K562 (cell line): ENCODE data around the gene USP9Y. TPM values are rescaled to one million over a fixed set of nuclear protein-coding genes. Genes with fewer than 3 reads are reported as not detected.

Experiments
- ATAC-seq: fragments of 200-7000 bp; cut with Tn5 transposase; 3 replicates; pipeline ENCODE4 v1.9.1; 2020; ENCODE audit warnings: moderate library complexity
- BruUV-seq: library from RNA; stranded (reverse); fragments of 400-500 nt; replicated peaks from 2 replicates; lab custom pipeline; 2021; lab: Mats Ljungman, UMichigan
- CTCF ChIA-PET: fragments of 300-600 bp; formaldehyde crosslinking; extraction: SDS; loops from one replicate; lab custom pipeline; 2021; ENCODE audit warnings: low intra/inter-chr PET ratio; lab: Yijun Ruan, JAX
- POLR2A ChIA-PET: fragments of 300-600, 350-650 bp; sonication (Branson Sonifier 250); formaldehyde crosslinking; extraction: SDS; loops from one replicate; lab custom pipeline; 2021; ENCODE audit warnings: antibody characterized with exemption, inconsistent platforms; lab: Yijun Ruan, JAX
- DNase-seq, 4 experiments: peaks; one replicate each; pipeline versions ENCODE4 v3.0.0 to v3.0.0-alpha.2; 2011 to 2018; ENCODE audit warnings: low spot score in 3 of 4, mixed read lengths in 3 of 4; ENCODE audit errors: extremely low read depth in 1 of 4
- FAIRE-seq: peaks from 2 replicates; lab custom pipeline; 2011; peaks lifted over from hg19 to GRCh38; lab: Jason Lieb, UNC
- H2AFZ ChIP-seq: 2 replicates; pipeline ENCODE4 v1.6.0; 2011; ENCODE audit warnings: low read depth, low read length, control low read depth, inconsistent platforms
- H3K27ac ChIP-seq: fragments of 200-600 bp; 3 replicates; pipeline ENCODE4 v1.8.0; 2011; ENCODE audit warnings: low read depth, mild to moderate bottlenecking, control low read depth, inconsistent platforms, low read length, moderate library complexity, mixed read lengths; ENCODE audit errors: extremely low read depth
- H3K27me3 ChIP-seq, 2 experiments: fragments of 300-600 bp in 1 of 2; 2 replicates in 1 of 2; 3 replicates in 1 of 2; pipeline versions ENCODE4 v1.6.0 to v1.8.0; 2011; ENCODE audit warnings: inconsistent platforms in 2 of 2, low read length in 2 of 2, mild to moderate bottlenecking in 1 of 2, mixed read lengths in 1 of 2, moderate library complexity in 1 of 2; ENCODE audit not compliant: control insufficient read depth in 2 of 2, insufficient read depth in 2 of 2
- H3K36me3 ChIP-seq: fragments of 300-600 bp; 3 replicates; pipeline ENCODE4 v1.8.0; 2011; ENCODE audit warnings: mild to moderate bottlenecking, low read length, inconsistent platforms; ENCODE audit not compliant: control insufficient read depth, insufficient read depth
- H3K4me1 ChIP-seq, 2 experiments: fragments of 200-600 bp in 1 of 2; replicated peaks in 1 of 2; 2 replicates in 1 of 2; 3 replicates in 1 of 2; pipeline versions ENCODE4 v1.5.1 to v1.8.0; 2011; ENCODE audit warnings: inconsistent platforms in 2 of 2, low read length in 2 of 2, mild to moderate bottlenecking in 1 of 2, mixed read lengths in 1 of 2, moderate library complexity in 1 of 2; ENCODE audit not compliant: control insufficient read depth in 2 of 2, insufficient read depth in 2 of 2
- H3K4me2 ChIP-seq: 2 replicates; pipeline ENCODE4 v1.6.1; 2011; ENCODE audit warnings: low read length, control low read depth, inconsistent platforms, mixed read lengths; ENCODE audit not compliant: insufficient read depth
- H3K4me3 ChIP-seq: fragments of 200-600 bp; sonication (generic), shearing (Covaris generic); 2 replicates; pipeline ENCODE4 v1.5.1; 2016; ENCODE audit warnings: control low read depth, inconsistent platforms
- H3K79me2 ChIP-seq: fragments of 200-600 bp; 3 replicates; pipeline ENCODE4 v1.8.0; 2011; ENCODE audit warnings: low read length, inconsistent platforms; ENCODE audit not compliant: control insufficient read depth, insufficient read depth
- H3K9ac ChIP-seq, 2 experiments: 2 replicates each; pipeline versions ENCODE4 v1.6.0 to v1.6.1; 2011; ENCODE audit warnings: low read depth in 2 of 2, low read length in 2 of 2, control low read depth in 1 of 2, inconsistent platforms in 1 of 2, mild to moderate bottlenecking in 1 of 2, mixed read lengths in 1 of 2; ENCODE audit not compliant: insufficient read depth in 1 of 2
- H3K9me1 ChIP-seq: one replicate; pipeline ENCODE4 v1.6.0; 2011; ENCODE audit warnings: inconsistent platforms, mild to moderate bottlenecking, low read length, moderate library complexity; ENCODE audit not compliant: control insufficient read depth, insufficient read depth
- H3K9me3 ChIP-seq: replicated peaks from 2 replicates; pipeline ENCODE4 v1.5.1; 2011; ENCODE audit warnings: low read depth, low read length, inconsistent platforms; ENCODE audit not compliant: control insufficient read depth, insufficient read depth
- H4K20me1 ChIP-seq: replicated peaks from 2 replicates; pipeline ENCODE4 v1.6.1; 2011; ENCODE audit warnings: low read length, inconsistent platforms, mixed read lengths; ENCODE audit not compliant: control insufficient read depth, insufficient read depth
- ARID1B ChIP-seq: fragments of 450-650 bp; IDR thresholded peaks from 2 replicates; pipeline ENCODE4 v1.6.1; 2016; ENCODE audit warnings: antibody characterized with exemption, mild to moderate bottlenecking, inconsistent platforms
- CBX2 ChIP-seq: fragments of 200-600 bp; sonication (generic); IDR thresholded peaks from one replicate; pipeline ENCODE4 v1.6.1; 2012; ENCODE audit warnings: mild to moderate bottlenecking, low read length, inconsistent platforms; ENCODE audit not compliant: insufficient read depth, poor library complexity, severe bottlenecking
- CHD2 ChIP-seq: IDR thresholded peaks from 2 replicates; pipeline ENCODE4 v1.6.1; 2011; ENCODE audit warnings: low read depth, low read length
- DNMT1 ChIP-seq: fragments of 450-650 bp; IDR thresholded peaks from 2 replicates; pipeline ENCODE4 v1.6.1; 2016; ENCODE audit warnings: antibody characterized with exemption, mild to moderate bottlenecking
- FOXA3 ChIP-seq, 2 experiments: fragments of 450-650 bp in 1 of 2; sonication (generic) in 1 of 2; formaldehyde crosslinking; IDR thresholded peaks in 1 of 2; conservative IDR thresholded peaks in 1 of 2; 2 replicates each; pipeline versions ENCODE4 v1.4.0 to v1.8.0; 2020 to 2022; ENCODE audit warnings: mild to moderate bottlenecking in 2 of 2, missing genetic modification reagents in 1 of 2
- FOXK2 ChIP-seq, 2 experiments: fragments of 450-650 bp; IDR thresholded peaks in 1 of 2; conservative IDR thresholded peaks in 1 of 2; 2 replicates each; pipeline ENCODE4 v1.6.1; 2016; ENCODE audit warnings: low read depth in 2 of 2, mild to moderate bottlenecking in 1 of 2
- FOXM1 ChIP-seq, 2 experiments: fragments of 450-650 bp in 1 of 2; sonication (generic) in 1 of 2; formaldehyde crosslinking in 1 of 2; IDR thresholded peaks; 2 replicates each; pipeline versions ENCODE4 v1.6.1 to v1.9.0; 2017 to 2022; ENCODE audit warnings: low read depth in 2 of 2, mild to moderate bottlenecking in 2 of 2, missing genetic modification reagents in 1 of 2, moderate library complexity in 1 of 2
- SMAD3 ChIP-seq: fragments of 450-650 bp; formaldehyde crosslinking; conservative IDR thresholded peaks from 2 replicates; pipeline ENCODE4 v1.4.0; 2020; ENCODE audit warnings: mild to moderate bottlenecking
- STAT5B ChIP-seq: fragments of 250-450 bp; sonication (Bioruptor Pico); IDR thresholded peaks from 2 replicates; pipeline ENCODE4 v1.8.0; 2021; ENCODE audit warnings: mild to moderate bottlenecking, inconsistent platforms
- TBL1XR1 ChIP-seq, 2 experiments: IDR thresholded peaks; 2 replicates each; pipeline ENCODE4 v1.6.1; 2012; ENCODE audit warnings: improper control_type of control experiment in 2 of 2, low read length in 2 of 2, mild to moderate bottlenecking in 1 of 2
- ZKSCAN8 ChIP-seq: fragments of 200-800 bp; sonication (Bioruptor generic); IDR thresholded peaks from 2 replicates; pipeline ENCODE4 v1.6.1; 2016; ENCODE audit warnings: missing genetic modification characterization, missing compliant biosample characterization
- ZNF124 ChIP-seq: sonication (generic); formaldehyde crosslinking; IDR thresholded peaks from 2 replicates; pipeline ENCODE4 v1.8.1; 2022; ENCODE audit warnings: missing genetic modification reagents
- ZNF146 ChIP-seq: IDR thresholded peaks from one replicate; pipeline ENCODE4 v1.6.1; 2018; ENCODE audit warnings: missing compliant biosample characterization; ENCODE audit not compliant: unreplicated experiment
- ZNF76 ChIP-seq: fragments of 250-450 bp; sonication (Bioruptor Pico); IDR thresholded peaks from 2 replicates; pipeline ENCODE4 v1.4.0; 2020; ENCODE audit warnings: mild to moderate bottlenecking, moderate library complexity, borderline replicate concordance
- ZSCAN32 ChIP-seq: fragments of 450-650 bp; formaldehyde crosslinking; IDR thresholded peaks from 2 replicates; pipeline ENCODE4 v1.4.0; 2020; ENCODE audit warnings: mild to moderate bottlenecking, moderate library complexity
- WGBS: fragments of 100-300 bp; shearing (Covaris generic); methylation state at CpG from one replicate; pipeline ENCODE4 v1.1.6; 2016; ENCODE audit warnings: low coverage, mixed read lengths; ENCODE audit not compliant: insufficient coverage; ENCODE audit errors: missing lambda C conversion rate; 5-methylcytosine and 5-hydroxymethylcytosine counted together
- in situ Hi-C: fragments of 300-500 bp; cut with MboI; formaldehyde crosslinking; loops from 4 replicates; pipeline ENCODE4 v1.15.0; 2018; ENCODE audit warnings: inconsistent platforms, mixed read lengths
- intact Hi-C: fragments of 100-400 bp; cut with micrococcal nuclease; formaldehyde crosslinking; loops from 2 replicates; pipeline ENCODE4 v1.14.2; 2022
- polyA plus RNA-seq, 8 experiments: library from polyadenylated mRNA; depleted of rRNA in 4 of 8; stranded (reverse) in 5 of 8; unstranded in 3 of 8; fragments of >200 nt; fragmentation: Nextera tagmentation in 2 of 8; fragmentation: Illumina TruSeq in 1 of 8; extraction: Ambion mirVana in 2 of 8; extraction: Trizol in 1 of 8; gene quantifications; 2 replicates each; pipeline versions ENCODE4 v1.2.1 to v1.2.3, GENCODE V29; 2011 to 2014; ENCODE audit warnings: inconsistent platforms in 1 of 8, missing spikeins in 1 of 8
- total RNA-seq, 7 experiments: library from RNA; depleted of rRNA in 6 of 7; stranded (reverse); fragments of >200 nt in 6 of 7; fragmentation: Illumina TruSeq in 2 of 7; extraction: Trizol in 2 of 7; gene quantifications; 2 replicates each; pipeline versions ENCODE4 v1.2.1 to v1.2.3, GENCODE V29; 2011 to 2021; ENCODE audit warnings: low replicate concordance in 1 of 7
- TF ChIP-seq, protein P1 (sequence below): fragments of 250-450 bp; sonication (Bioruptor Pico); IDR thresholded peaks from 2 replicates; pipeline ENCODE4 v1.8.0; 2022; ENCODE audit warnings: moderate library complexity, mild to moderate bottlenecking, inconsistent platforms

Gene USP9Y
- total and polyA plus RNA-seq, 9 of the 15 experiments (the other 6 are each of a cell fraction or from before 2014, with no cell fraction given), result 0.13 TPM; not detected in 8

DNA sequence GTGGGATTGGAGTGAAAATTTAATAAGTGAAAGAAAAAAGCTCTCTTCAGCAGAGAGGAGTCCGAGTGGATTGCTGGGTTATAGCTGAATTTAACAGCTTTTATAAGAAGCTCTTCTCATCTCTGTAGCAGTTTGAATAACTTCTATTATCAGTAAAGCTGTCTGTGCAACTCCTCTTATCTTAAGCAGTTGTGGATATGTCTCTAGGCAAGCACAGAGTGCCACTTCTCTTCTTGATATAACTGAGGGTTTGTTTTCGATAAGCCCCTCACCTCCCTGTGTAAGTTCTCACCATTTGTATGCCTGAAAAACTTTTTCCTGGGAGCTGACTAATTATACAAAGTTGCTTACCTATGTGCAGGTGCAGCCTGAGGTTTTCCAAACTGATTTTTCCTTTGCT lies 43.1 kb downstream of the USP9Y start:
- Histone ChIP-seq H3K79me2 (no peaks in the 10 kb centered on the region), H3K4me1 (no peaks in the 10 kb centered on the region), H3K27ac (no peak overlapping the region), H2AFZ (no peak overlapping the region), H3K9ac (no peak overlapping the region), H3K36me3 (no peaks in the 10 kb centered on the region), H4K20me1 (no peaks in the 10 kb centered on the region), H3K4me3 (no peak overlapping the region), H3K9me3 (no peaks in the 10 kb centered on the region), H3K9me1 (no peaks in the 10 kb centered on the region), H3K27me3 (no peaks in the 10 kb centered on the region), H3K4me2 (no peak overlapping the region)
- no peak for DNase-seq
- no peak for ATAC-seq
- no peak for FAIRE-seq
- TF ChIP-seq ZNF76 (CRISPR knock-in tag) (no peak), TBL1XR1 (IDR thresholded peaks at IDR 0.05; ENCODE audit: low read length in 2 of 2) (no peak), ZNF124 (CRISPR knock-in tag) (no peak), CHD2 (no peak), FOXK2 (conservative IDR thresholded peaks at IDR 0.05 in 1 of 2, IDR thresholded peaks at IDR 0.05 in 1 of 2; ENCODE audit: low read depth in 2 of 2) (no peak), DNMT1 (no peak)
- in situ Hi-C loops (no loop called here), intact Hi-C loops (no loop called here)
- ChIA-PET POLR2A (no interaction called here), CTCF (no interaction called here)
- WGBS, result no CpG with 5 or more reads among the region's 2 CpGs
- no TSS peak for BruUV-seq

DNA sequence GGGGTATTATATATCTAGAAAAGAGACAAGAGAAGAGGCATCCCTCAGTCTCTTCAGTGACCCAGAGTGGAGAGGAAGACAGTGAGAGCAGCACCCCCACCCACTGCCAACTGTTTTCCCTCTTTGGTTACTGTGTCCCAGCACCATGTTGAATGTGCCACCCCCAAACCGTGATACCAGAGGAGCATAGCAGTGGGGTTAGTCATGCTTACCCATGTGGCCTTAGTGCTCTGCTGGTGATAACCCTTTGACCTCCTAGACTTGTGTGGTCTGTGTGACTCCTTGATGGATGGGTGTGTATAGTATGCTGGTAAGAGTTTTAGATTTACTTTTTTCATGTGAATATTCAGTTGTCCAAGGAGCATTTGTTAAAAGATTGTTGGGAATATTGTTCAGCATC lies 48.3 kb downstream of the USP9Y start:
- no CpG with 5 or more reads among the region's 1 CpG for WGBS
- intact Hi-C loops, result no loop called here
- ChIA-PET POLR2A (no interaction called here), CTCF (no interaction called here)
- Histone ChIP-seq H4K20me1 (no peaks in the 10 kb centered on the region), H3K27me3 (no peaks in the 10 kb centered on the region), H3K9me1 (no peaks in the 10 kb centered on the region), H3K4me2 (no peak overlapping the region), H3K4me1 (no peaks in the 10 kb centered on the region), H3K4me3 (no peak overlapping the region), H3K36me3 (no peaks in the 10 kb centered on the region), H3K9ac (no peak overlapping the region), H3K27ac (no peak overlapping the region), H3K9me3 (no peaks in the 10 kb centered on the region), H3K79me2 (no peaks in the 10 kb centered on the region), H2AFZ (no peak overlapping the region)
- ATAC-seq (no peak), DNase-seq (no peak), FAIRE-seq (no peak)
- BruUV-seq, result no TSS peak
- in situ Hi-C loops, result no loop called here
- TF ChIP-seq SMAD3 (CRISPR knock-in tag) (no peak), ZKSCAN8 (no peak), CBX2 (no peak), FOXM1 (IDR thresholded peaks at IDR 0.05; ENCODE audit: low read depth) (no peak), FOXM1 (CRISPR knock-in tag; IDR thresholded peaks at IDR 0.05; ENCODE audit: low read depth) (no peak), ZNF146 (CRISPR knock-in tag) (no peak), DNMT1 (no peak), ARID1B (no peak), ZSCAN32 (CRISPR knock-in tag) (no peak), FOXA3 (CRISPR knock-in tag; conservative IDR thresholded peaks at IDR 0.05 in 1 of 2, IDR thresholded peaks at IDR 0.05 in 1 of 2) (no peak), STAT5B (CRISPR knock-in tag) (no peak)
- TF ChIP-seq, protein P1, sequence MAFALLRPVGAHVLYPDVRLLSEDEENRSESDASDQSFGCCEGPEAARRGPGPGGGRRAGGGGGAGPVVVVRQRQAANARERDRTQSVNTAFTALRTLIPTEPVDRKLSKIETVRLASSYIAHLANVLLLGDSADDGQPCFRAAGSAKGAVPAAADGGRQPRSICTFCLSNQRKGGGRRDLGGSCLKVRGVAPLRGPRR, result no peak
